ENCODE measurements around the gene TRABD2B. TPM values are rescaled to one million over a fixed set of nuclear protein-coding genes. Genes with fewer than 3 reads are reported as not detected.

Gene TRABD2B
- total and polyA plus RNA-seq, 2 experiments from 2014 or later: 1.00 to 2.3 TPM

DNA sequence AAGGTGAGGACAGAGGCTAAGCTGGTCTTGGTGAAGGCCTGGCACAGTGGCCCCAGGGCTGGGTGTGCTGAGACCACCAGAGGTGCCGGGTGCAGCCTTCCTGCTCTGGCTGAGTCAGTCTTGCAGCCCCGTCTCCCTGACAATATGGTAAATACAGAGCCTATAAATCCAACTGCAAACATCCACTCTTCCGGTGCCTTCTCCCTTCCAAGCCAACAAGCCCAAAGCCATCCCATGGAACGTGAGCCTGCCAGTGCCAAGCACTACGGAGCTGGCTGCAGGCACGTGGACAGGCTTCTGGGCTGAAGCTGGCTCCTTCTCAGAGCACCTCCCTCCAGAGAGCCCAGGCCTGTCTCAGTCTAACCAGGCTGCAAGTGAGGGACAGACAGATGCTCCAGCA lies 70.0 kb downstream of the TRABD2B start:
- WGBS (ENCODE audit: low lambda C conversion rate, missing lambda C conversion rate): 55% methylated on average over 6 of the region's 6 CpGs
- no peaks in the 10 kb centered on the region for H3K9me2 ChIP-seq (replicated peaks; ENCODE audit: insufficient read depth)
- H3K79me2 ChIP-seq: no peaks in the 10 kb centered on the region
- TF ChIP-seq EZH2phosphoT487 (IDR thresholded peaks at IDR 0.05; ENCODE audit: low read depth, severe bottlenecking, unreplicated experiment): no peak
- TF ChIP-seq, protein P1, sequence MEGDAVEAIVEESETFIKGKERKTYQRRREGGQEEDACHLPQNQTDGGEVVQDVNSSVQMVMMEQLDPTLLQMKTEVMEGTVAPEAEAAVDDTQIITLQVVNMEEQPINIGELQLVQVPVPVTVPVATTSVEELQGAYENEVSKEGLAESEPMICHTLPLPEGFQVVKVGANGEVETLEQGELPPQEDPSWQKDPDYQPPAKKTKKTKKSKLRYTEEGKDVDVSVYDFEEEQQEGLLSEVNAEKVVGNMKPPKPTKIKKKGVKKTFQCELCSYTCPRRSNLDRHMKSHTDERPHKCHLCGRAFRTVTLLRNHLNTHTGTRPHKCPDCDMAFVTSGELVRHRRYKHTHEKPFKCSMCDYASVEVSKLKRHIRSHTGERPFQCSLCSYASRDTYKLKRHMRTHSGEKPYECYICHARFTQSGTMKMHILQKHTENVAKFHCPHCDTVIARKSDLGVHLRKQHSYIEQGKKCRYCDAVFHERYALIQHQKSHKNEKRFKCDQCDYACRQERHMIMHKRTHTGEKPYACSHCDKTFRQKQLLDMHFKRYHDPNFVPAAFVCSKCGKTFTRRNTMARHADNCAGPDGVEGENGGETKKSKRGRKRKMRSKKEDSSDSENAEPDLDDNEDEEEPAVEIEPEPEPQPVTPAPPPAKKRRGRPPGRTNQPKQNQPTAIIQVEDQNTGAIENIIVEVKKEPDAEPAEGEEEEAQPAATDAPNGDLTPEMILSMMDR (IDR thresholded peaks at IDR 0.05; ENCODE audit: poor library complexity): no peak
- no peak for TF ChIP-seq EZH2 (IDR thresholded peaks at IDR 0.05; ENCODE audit: borderline replicate concordance)
- H2AFZ ChIP-seq: no peak overlapping the region
- H3K4me1 ChIP-seq (ENCODE audit: insufficient read depth): no peaks in the 10 kb centered on the region
- DNase-seq (ENCODE audit: low spot score): peak; percentile 45
- H4K20me1 ChIP-seq (ENCODE audit: insufficient read depth, poor library complexity, severe bottlenecking): no peaks in the 10 kb centered on the region
- no peak overlapping the region for H3K27ac ChIP-seq
- no peak overlapping the region for H3K4me3 ChIP-seq
- H3K4me2 ChIP-seq: no peak overlapping the region
- H3K9me3 ChIP-seq (ENCODE audit: low read depth): no peaks in the 10 kb centered on the region
- no peaks in the 10 kb centered on the region for H3K27me3 ChIP-seq
- no peaks in the 10 kb centered on the region for H3K36me3 ChIP-seq (replicated peaks; ENCODE audit: insufficient read depth, low read depth)

DNA sequence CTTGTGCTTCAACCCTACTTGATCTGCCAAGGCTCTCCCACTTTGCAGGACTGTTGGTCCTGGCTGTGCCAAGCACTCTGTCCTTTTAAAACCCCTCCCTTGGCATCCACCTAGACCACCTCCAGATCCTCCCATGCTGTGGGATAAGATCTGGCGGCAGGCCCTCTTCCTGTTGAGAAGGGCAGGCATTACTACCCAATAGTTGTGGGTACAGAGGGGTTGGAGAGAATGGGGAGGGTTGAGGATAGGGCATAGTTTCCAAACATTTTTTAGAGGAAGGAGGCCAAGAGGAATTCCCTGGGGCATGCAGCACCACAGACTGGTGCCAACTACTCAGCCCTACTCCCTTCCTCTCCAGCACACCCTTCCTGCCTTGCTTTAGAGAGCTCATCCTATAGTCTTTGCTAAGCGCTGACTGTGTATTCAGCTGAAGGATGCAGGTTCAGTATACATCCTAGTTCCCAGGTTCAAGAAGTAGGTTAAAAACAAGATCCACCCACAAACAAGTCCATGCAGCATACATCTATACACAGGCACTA lies 70.7 kb downstream of the TRABD2B start:
- Histone ChIP-seq H3K4me2 (no peak overlapping the region), H3K4me3 (no peak overlapping the region), H3K9me2 (replicated peaks; ENCODE audit: insufficient read depth) (no peaks in the 10 kb centered on the region), H4K20me1 (ENCODE audit: insufficient read depth, poor library complexity, severe bottlenecking) (no peaks in the 10 kb centered on the region), H3K79me2 (no peaks in the 10 kb centered on the region), H3K36me3 (replicated peaks; ENCODE audit: insufficient read depth, low read depth) (no peaks in the 10 kb centered on the region), H3K27me3 (no peaks in the 10 kb centered on the region), H3K27ac (no peak overlapping the region), H2AFZ (no peak overlapping the region), H3K4me1 (ENCODE audit: insufficient read depth) (no peaks in the 10 kb centered on the region), H3K9me3 (ENCODE audit: low read depth) (no peaks in the 10 kb centered on the region)
- TF ChIP-seq EZH2phosphoT487 (IDR thresholded peaks at IDR 0.05; ENCODE audit: low read depth, severe bottlenecking, unreplicated experiment) (no peak), EZH2 (IDR thresholded peaks at IDR 0.05; ENCODE audit: borderline replicate concordance) (no peak)
- TF ChIP-seq, protein P1 (IDR thresholded peaks at IDR 0.05; ENCODE audit: poor library complexity): no peak
- WGBS (ENCODE audit: low lambda C conversion rate, missing lambda C conversion rate): 52% methylated on average over 2 of the region's 2 CpGs
- DNase-seq (ENCODE audit: low spot score): no peak

DNA sequence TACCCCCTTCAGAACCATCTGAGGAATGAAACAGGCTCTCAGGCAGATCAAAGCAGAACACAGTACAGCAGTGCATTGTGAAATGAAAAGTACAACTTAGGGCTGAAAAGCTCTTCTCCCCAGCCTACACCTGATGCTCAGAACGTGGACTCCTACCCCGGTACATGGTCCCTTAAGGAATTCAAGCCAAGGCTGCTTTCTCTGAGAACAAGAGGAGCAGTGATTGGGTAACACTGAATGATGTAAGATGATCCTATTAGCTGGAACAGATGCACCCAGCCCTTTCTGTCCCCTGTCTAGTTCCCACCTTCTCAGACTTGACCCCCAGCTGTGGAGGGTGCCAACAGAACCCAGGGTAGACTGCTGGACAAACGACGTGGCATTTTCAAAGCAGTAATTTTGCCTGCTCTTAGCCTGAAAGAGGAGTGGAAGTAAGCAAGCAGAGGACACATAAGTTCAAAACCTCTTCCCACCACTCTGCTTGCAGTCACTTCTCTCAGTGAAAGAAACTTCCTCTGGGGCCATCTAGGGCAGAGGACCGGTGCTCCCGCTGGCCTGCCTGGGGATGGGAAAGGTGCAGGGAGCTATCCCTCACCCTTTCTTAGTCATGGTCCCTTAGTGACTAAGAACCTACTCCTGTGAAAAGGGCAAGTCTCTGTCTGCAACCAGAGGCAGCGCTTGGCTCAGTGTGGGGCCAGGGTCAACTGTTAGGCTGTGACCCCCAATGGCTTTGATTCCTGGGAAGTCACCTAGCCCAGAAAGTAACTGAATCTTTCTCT lies 72.7 kb downstream of the TRABD2B start:
- Histone ChIP-seq H3K79me2 (no peaks in the 10 kb centered on the region), H3K4me3 (no peak overlapping the region), H3K9me3 (ENCODE audit: low read depth) (no peaks in the 10 kb centered on the region), H4K20me1 (ENCODE audit: insufficient read depth, poor library complexity, severe bottlenecking) (no peaks in the 10 kb centered on the region), H3K9me2 (replicated peaks; ENCODE audit: insufficient read depth) (no peaks in the 10 kb centered on the region), H3K36me3 (replicated peaks; ENCODE audit: insufficient read depth, low read depth) (no peaks in the 10 kb centered on the region), H3K27me3 (no peaks in the 10 kb centered on the region), H3K4me2 (no peak overlapping the region), H3K27ac (no peak overlapping the region), H3K4me1 (ENCODE audit: insufficient read depth) (no peaks in the 10 kb centered on the region), H2AFZ (no peak overlapping the region)
- no peak for TF ChIP-seq EZH2 (IDR thresholded peaks at IDR 0.05; ENCODE audit: borderline replicate concordance)
- TF ChIP-seq, protein P1 (IDR thresholded peaks at IDR 0.05; ENCODE audit: poor library complexity): no peak
- no peak for TF ChIP-seq EZH2phosphoT487 (IDR thresholded peaks at IDR 0.05; ENCODE audit: low read depth, severe bottlenecking, unreplicated experiment)
- WGBS (ENCODE audit: low lambda C conversion rate, missing lambda C conversion rate): 76% methylated on average over 7 of the region's 7 CpGs
- no peak for DNase-seq (ENCODE audit: low spot score)

Data from hepatocyte (in vitro differentiated cells).